PC-3 (cell line): ENCODE results near the gene DLX2. TPM values are rescaled to one million over a fixed set of nuclear protein-coding genes. Genes with fewer than 3 reads are reported as not detected.

Experiments used
- ATAC-seq: fragments of 200-7000 bp; cut with Tn5 transposase; 2 replicates; pipeline ENCODE4 v1.9.1; 2020; ENCODE audit warnings: mild to moderate bottlenecking, moderate library complexity
- BruUV-seq: library from RNA; stranded (reverse); fragments of 400-500 nt; replicated peaks from 2 replicates; lab custom pipeline; 2021; lab: Mats Ljungman, UMichigan
- CTCF ChIA-PET: fragments of 300-600 bp; sonication (Branson Sonifier 250); formaldehyde crosslinking; loops from one replicate; lab custom pipeline; 2022; ENCODE audit warnings: antibody characterized with exemption; lab: Charles Lee
- POLR2A ChIA-PET: fragments of 300-600 bp; sonication (Branson Sonifier 250); formaldehyde crosslinking; loops from one replicate; lab custom pipeline; 2022; ENCODE audit warnings: antibody characterized with exemption; ENCODE audit not compliant: unreplicated experiment; lab: Charles Lee
- DNase-seq: peaks from one replicate; pipeline ENCODE4 v3.0.0-alpha.2; 2015
- H2AFZ ChIP-seq: fragments of 300-600 bp; sonication (generic); 2 replicates; pipeline ENCODE4 v1.6.0; 2016; ENCODE audit warnings: antibody characterized with exemption, low read length
- H3F3A ChIP-seq: fragments of 300-600 bp; sonication (generic); one replicate; pipeline ENCODE4 v1.6.0; 2017; ENCODE audit warnings: antibody characterized with exemption, low read length, control low read depth, mild to moderate bottlenecking; ENCODE audit not compliant: unreplicated experiment
- H3K27ac ChIP-seq: fragments of 300-600 bp; sonication (generic); 2 replicates; pipeline ENCODE4 v1.5.1; 2016; ENCODE audit warnings: mild to moderate bottlenecking, low read length
- H3K27me3 ChIP-seq: fragments of 300-600 bp; sonication (generic); 2 replicates; pipeline ENCODE4 v1.6.1; 2016; ENCODE audit warnings: low read length, mixed read lengths
- H3K36me3 ChIP-seq: fragments of 300-600 bp; sonication (generic); 2 replicates; pipeline ENCODE4 v1.6.1; 2016; ENCODE audit warnings: low read depth, mixed run types, low read length, mixed read lengths
- H3K4me1 ChIP-seq: fragments of 300-600 bp; sonication (generic); 2 replicates; pipeline ENCODE4 v1.5.1; 2016; ENCODE audit warnings: low read length; ENCODE audit not compliant: insufficient read depth
- H3K4me2 ChIP-seq: fragments of 300-600 bp; sonication (generic); 2 replicates; pipeline ENCODE4 v1.6.0; 2016; ENCODE audit warnings: low read length
- H3K4me3 ChIP-seq: fragments of 300-600 bp; sonication (generic); 2 replicates; pipeline ENCODE4 v1.5.1; 2016; ENCODE audit warnings: mild to moderate bottlenecking, low read length, mixed read lengths
- H3K79me2 ChIP-seq: fragments of 300-600 bp; sonication (generic); 2 replicates; pipeline ENCODE4 v1.6.1; 2017; ENCODE audit warnings: low read length, mixed read lengths
- H3K9ac ChIP-seq: fragments of 300-600 bp; sonication (generic); 2 replicates; pipeline ENCODE4 v1.6.0; 2016; ENCODE audit warnings: mild to moderate bottlenecking, low read length
- H3K9me2 ChIP-seq: fragments of 300-600 bp; sonication (generic); replicated peaks from 2 replicates; pipeline ENCODE4 v1.6.1; 2016; ENCODE audit warnings: mixed run types, low read length, mixed read lengths
- H3K9me3 ChIP-seq: fragments of 300-600 bp; sonication (generic); 2 replicates; pipeline ENCODE4 v1.6.1; 2016; ENCODE audit warnings: low read length, mixed read lengths
- H4K20me1 ChIP-seq: fragments of 300-600 bp; sonication (generic); 2 replicates; pipeline ENCODE4 v1.6.1; 2016; ENCODE audit warnings: low read length, mixed read lengths
- EZH2 ChIP-seq: fragments of 300-600 bp; sonication (generic); IDR thresholded peaks from one replicate; pipeline ENCODE4 v1.6.1; 2017; ENCODE audit warnings: antibody characterized with exemption, mild to moderate bottlenecking, low read length; ENCODE audit not compliant: unreplicated experiment
- EZH2phosphoT487 ChIP-seq: fragments of 300-600 bp; sonication (generic); IDR thresholded peaks from 2 replicates; pipeline ENCODE4 v1.6.1; 2018; ENCODE audit warnings: mild to moderate bottlenecking, antibody characterized with exemption, low read length, borderline replicate concordance
- intact Hi-C: fragments of 100-400 bp; cut with micrococcal nuclease; formaldehyde crosslinking; loops from 2 replicates; pipeline ENCODE4 v1.9.0; 2023
- total RNA-seq: library from RNA; depleted of rRNA; stranded (reverse); fragments of >200 nt; gene quantifications from 2 replicates; pipeline ENCODE4 v1.2.3, GENCODE V29; 2014
- TF ChIP-seq, protein P1 (sequence below): fragments of 300-600 bp; sonication (generic); conservative IDR thresholded peaks from 2 replicates; pipeline ENCODE4 v1.5.1; 2017; ENCODE audit warnings: antibody characterized with exemption, low read depth, mild to moderate bottlenecking, low read length

Gene DLX2
- total RNA-seq, 1 experiment from 2014 or later = 1.4 TPM

DNA sequence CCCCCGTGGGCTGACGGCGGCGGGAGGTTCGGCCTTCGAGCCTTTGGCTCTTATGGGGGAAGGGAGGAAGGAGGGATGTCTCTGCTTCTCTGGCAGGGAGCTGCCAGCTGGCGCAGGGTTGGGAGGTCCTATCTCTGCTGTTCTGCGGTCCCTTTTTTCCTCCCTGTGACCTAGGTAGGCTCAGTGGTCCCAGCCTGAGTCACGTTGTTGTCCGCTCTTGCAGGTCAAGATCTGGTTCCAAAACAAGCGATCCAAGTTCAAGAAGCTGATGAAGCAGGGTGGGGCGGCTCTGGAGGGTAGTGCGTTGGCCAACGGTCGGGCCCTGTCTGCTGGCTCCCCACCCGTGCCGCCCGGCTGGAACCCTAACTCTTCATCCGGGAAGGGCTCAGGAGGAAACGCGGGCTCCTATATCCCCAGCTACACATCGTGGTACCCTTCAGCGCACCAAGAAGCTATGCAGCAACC is 14.9 kb downstream of the DLX2 start:
- TF ChIP-seq EZH2phosphoT487 (no peak), EZH2 (no peak)
- TF ChIP-seq, protein P1, sequence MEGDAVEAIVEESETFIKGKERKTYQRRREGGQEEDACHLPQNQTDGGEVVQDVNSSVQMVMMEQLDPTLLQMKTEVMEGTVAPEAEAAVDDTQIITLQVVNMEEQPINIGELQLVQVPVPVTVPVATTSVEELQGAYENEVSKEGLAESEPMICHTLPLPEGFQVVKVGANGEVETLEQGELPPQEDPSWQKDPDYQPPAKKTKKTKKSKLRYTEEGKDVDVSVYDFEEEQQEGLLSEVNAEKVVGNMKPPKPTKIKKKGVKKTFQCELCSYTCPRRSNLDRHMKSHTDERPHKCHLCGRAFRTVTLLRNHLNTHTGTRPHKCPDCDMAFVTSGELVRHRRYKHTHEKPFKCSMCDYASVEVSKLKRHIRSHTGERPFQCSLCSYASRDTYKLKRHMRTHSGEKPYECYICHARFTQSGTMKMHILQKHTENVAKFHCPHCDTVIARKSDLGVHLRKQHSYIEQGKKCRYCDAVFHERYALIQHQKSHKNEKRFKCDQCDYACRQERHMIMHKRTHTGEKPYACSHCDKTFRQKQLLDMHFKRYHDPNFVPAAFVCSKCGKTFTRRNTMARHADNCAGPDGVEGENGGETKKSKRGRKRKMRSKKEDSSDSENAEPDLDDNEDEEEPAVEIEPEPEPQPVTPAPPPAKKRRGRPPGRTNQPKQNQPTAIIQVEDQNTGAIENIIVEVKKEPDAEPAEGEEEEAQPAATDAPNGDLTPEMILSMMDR = no peak
- intact Hi-C loops = no loop called here
- H3K9me2 ChIP-seq = no peaks in the 10 kb centered on the region
- no peak for DNase-seq
- H4K20me1 ChIP-seq = no peaks in the 10 kb centered on the region
- H3K4me3 ChIP-seq = no peak overlapping the region
- no peak overlapping the region for H2AFZ ChIP-seq
- no peaks in the 10 kb centered on the region for H3K9me3 ChIP-seq
- ChIA-PET CTCF (no interaction called here), POLR2A (no interaction called here)
- no peak for ATAC-seq
- H3K79me2 ChIP-seq = peaks cover 26% of the 10 kb centered on the region
- no peak overlapping the region for H3K27ac ChIP-seq
- peak overlapping the region; percentile 100; the same call in 1 of the 2 replicates for H3K4me2 ChIP-seq
- no TSS peak for BruUV-seq
- no peaks in the 10 kb centered on the region for H3K36me3 ChIP-seq
- peaks cover 3% of the 10 kb centered on the region for H3F3A ChIP-seq
- H3K9ac ChIP-seq = no peak overlapping the region
- H3K27me3 ChIP-seq = no peaks in the 10 kb centered on the region
- peaks cover 16% of the 10 kb centered on the region; the same call in 1 of the 2 replicates for H3K4me1 ChIP-seq

DNA sequence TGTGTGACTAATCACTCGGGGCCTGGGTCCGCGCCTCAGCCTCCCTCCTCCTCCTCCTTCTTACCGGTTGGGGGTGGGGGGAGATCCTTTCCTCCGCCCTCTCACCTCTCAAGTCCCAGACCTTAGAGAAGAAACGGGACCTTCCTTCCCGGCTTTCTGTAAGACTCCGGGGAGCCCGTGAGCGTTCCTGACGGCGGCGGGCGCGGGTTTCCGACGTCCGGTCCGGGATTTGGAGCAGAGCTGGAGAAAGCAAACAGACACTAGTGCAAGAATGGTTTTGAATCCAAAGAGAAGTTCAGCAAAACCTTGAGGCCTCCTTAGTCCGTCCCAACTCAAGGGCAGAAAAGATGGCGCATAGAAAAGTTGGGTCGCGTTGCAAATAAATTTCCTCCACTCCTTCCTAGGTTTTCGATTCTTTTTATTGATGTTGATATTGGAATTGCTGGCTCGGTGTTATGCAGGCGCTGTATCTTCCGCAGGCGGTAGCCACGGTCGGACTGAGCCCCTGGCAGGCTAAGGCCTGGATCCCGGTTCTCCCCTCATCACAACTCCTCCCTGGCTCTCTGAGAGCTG is 15.4 kb downstream of the DLX2 start:
- peaks cover 26% of the 10 kb centered on the region for H3K79me2 ChIP-seq
- H3K36me3 ChIP-seq = no peaks in the 10 kb centered on the region
- peak overlapping the region; percentile 94 for H3K4me3 ChIP-seq
- H3K4me1 ChIP-seq = peaks cover 16% of the 10 kb centered on the region; the same call in 1 of the 2 replicates
- H3K9me3 ChIP-seq = no peaks in the 10 kb centered on the region
- no peaks in the 10 kb centered on the region for H3K9me2 ChIP-seq
- intact Hi-C loops = no loop called here
- no peak overlapping the region for H3K27ac ChIP-seq
- no peak overlapping the region for H3K9ac ChIP-seq
- ChIA-PET CTCF (no interaction called here), POLR2A (no interaction called here)
- H3K27me3 ChIP-seq = no peaks in the 10 kb centered on the region
- ATAC-seq = no peak
- peak overlapping the region; percentile 78; the same call in 1 of the 2 replicates for H2AFZ ChIP-seq
- H3F3A ChIP-seq = peaks cover 3% of the 10 kb centered on the region
- H4K20me1 ChIP-seq = no peaks in the 10 kb centered on the region
- BruUV-seq = no TSS peak
- DNase-seq = no peak
- peak overlapping the region; percentile 100 for H3K4me2 ChIP-seq
- TF ChIP-seq EZH2phosphoT487 = no peak
- TF ChIP-seq, protein P1 = no peak
- TF ChIP-seq EZH2 = no peak
